HepG2 (cell line): Measurements from ENCODE around the gene DESI2. TPM values are rescaled to one million over a fixed set of nuclear protein-coding genes. Genes with fewer than 3 reads are reported as not detected.

Experiments
- ATAC-seq: fragments of 200-7000 bp; cut with Tn5 transposase; 3 replicates; pipeline ENCODE4 v1.9.1; 2020; ENCODE audit warnings: mild to moderate bottlenecking, moderate library complexity
- BruUV-seq: library from RNA; stranded (reverse); fragments of 400-500 nt; replicated peaks from 2 replicates; lab custom pipeline; 2021; lab: Mats Ljungman, UMichigan
- CTCF ChIA-PET: fragments of 300-600 bp; formaldehyde crosslinking; extraction: SDS; loops from one replicate; lab custom pipeline; 2021; ENCODE audit warnings: low total read pairs, inconsistent platforms, low intra/inter-chr PET ratio; lab: Yijun Ruan, JAX
- POLR2A ChIA-PET: fragments of 350-600 bp; sonication (Branson Sonifier 250); formaldehyde crosslinking; loops from one replicate; lab custom pipeline; 2020; ENCODE audit warnings: antibody characterized with exemption, inconsistent platforms; lab: Yijun Ruan, JAX
- DNase-seq: peaks from one replicate; pipeline ENCODE4 v3.0.0-alpha.2; 2015; ENCODE audit warnings: low spot score
- FAIRE-seq: peaks from 3 replicates; lab custom pipeline; 2011; peaks lifted over from hg19 to GRCh38; lab: Jason Lieb, UNC
- H2AFZ ChIP-seq: one replicate; pipeline ENCODE4 v1.6.1; 2011; ENCODE audit warnings: low read length, inconsistent platforms
- H3K27ac ChIP-seq: fragments of 300-600 bp; 3 replicates; pipeline ENCODE4 v1.8.0; 2011; ENCODE audit warnings: mixed run types, mild to moderate bottlenecking, mixed read lengths, low read length, inconsistent platforms; ENCODE audit not compliant: insufficient read depth; ENCODE audit errors: extremely low read length
- H3K27me3 ChIP-seq, 2 experiments: fragments of 200-600 bp in 1 of 2; 2 replicates in 1 of 2; 3 replicates in 1 of 2; pipeline versions ENCODE4 v1.6.0 to v1.8.0; 2011; ENCODE audit warnings: low read length in 2 of 2, mild to moderate bottlenecking in 2 of 2, moderate library complexity in 2 of 2, inconsistent platforms in 1 of 2; ENCODE audit not compliant: insufficient read depth in 2 of 2, control insufficient read depth in 1 of 2
- H3K36me3 ChIP-seq, 2 experiments: fragments of 200-600 bp in 1 of 2; replicated peaks in 1 of 2; 2 replicates in 1 of 2; 3 replicates in 1 of 2; pipeline versions ENCODE4 v1.5.1 to v1.8.0; 2011; ENCODE audit warnings: low read length in 2 of 2, inconsistent platforms in 1 of 2; ENCODE audit not compliant: insufficient read depth in 2 of 2, control insufficient read depth in 1 of 2
- H3K4me1 ChIP-seq: 2 replicates; pipeline ENCODE4 v1.5.1; 2012; ENCODE audit warnings: low read length, inconsistent platforms; ENCODE audit not compliant: insufficient read depth
- H3K4me2 ChIP-seq: 2 replicates; pipeline ENCODE4 v1.6.0; 2011; ENCODE audit warnings: low read depth, low read length, inconsistent platforms
- H3K4me3 ChIP-seq, 3 experiments: fragments of 200-600 bp in 1 of 3; sonication (generic), shearing (Covaris generic) in 1 of 3; replicated peaks in 1 of 3; 2 replicates each; pipeline ENCODE4 v1.5.1; 2011 to 2016; ENCODE audit warnings: low read length in 3 of 3, inconsistent platforms in 2 of 3, low read depth in 2 of 3, mild to moderate bottlenecking in 2 of 3, control low read depth in 1 of 3, mixed read lengths in 1 of 3; ENCODE audit not compliant: insufficient read depth in 1 of 3
- H3K79me2 ChIP-seq: one replicate; pipeline ENCODE4 v1.6.1; 2011; ENCODE audit warnings: low read length, inconsistent platforms; ENCODE audit not compliant: insufficient read depth
- H3K9ac ChIP-seq: 2 replicates; pipeline ENCODE4 v1.6.0; 2011; ENCODE audit warnings: mild to moderate bottlenecking, low read depth, low read length, inconsistent platforms; ENCODE audit not compliant: insufficient read depth
- H3K9me3 ChIP-seq: 2 replicates; pipeline ENCODE4 v1.5.1; 2012; ENCODE audit warnings: mild to moderate bottlenecking, low read length
- H4K20me1 ChIP-seq: 2 replicates; pipeline ENCODE4 v1.6.0; 2011; ENCODE audit warnings: inconsistent platforms, mild to moderate bottlenecking, low read length, moderate library complexity; ENCODE audit not compliant: insufficient read depth
- CEBPB ChIP-seq: IDR thresholded peaks from 2 replicates; pipeline ENCODE4 v1.6.1; 2011; ENCODE audit warnings: low read depth, low read length, improper control_type of control experiment, borderline replicate concordance
- ELF1 ChIP-seq: sonication (generic); formaldehyde crosslinking; IDR thresholded peaks from 2 replicates; pipeline ENCODE4 v1.4.0; 2020; ENCODE audit warnings: missing genetic modification reagents
- MIER2 ChIP-seq: IDR thresholded peaks from 2 replicates; pipeline ENCODE4 v1.6.1; 2016; ENCODE audit warnings: missing biosample characterization, missing genetic modification reagents
- RARA ChIP-seq: IDR thresholded peaks from 2 replicates; pipeline ENCODE4 v1.6.1; 2016; ENCODE audit warnings: missing genetic modification reagents, missing compliant biosample characterization
- ZNF343 ChIP-seq: sonication (generic); formaldehyde crosslinking; IDR thresholded peaks from 2 replicates; pipeline ENCODE4 v1.4.0; 2020; ENCODE audit warnings: mild to moderate bottlenecking, missing genetic modification reagents
- WGBS: methylation state at CpG from one replicate; pipeline ENCODE4 v1.1.6; 2017; ENCODE audit warnings: low lambda C conversion rate; 5-methylcytosine and 5-hydroxymethylcytosine counted together
- in situ Hi-C: cut with HindIII; loops from 2 replicates; pipeline ENCODE4 v1.10.0; 2017; ENCODE audit warnings: low pct_unique_long_range_greater_than_20kb; ENCODE audit not compliant: extremely low pct_ligation_motif_present
- intact Hi-C: fragments of 100-400 bp; cut with micrococcal nuclease; formaldehyde crosslinking; loops from one replicate; pipeline ENCODE4 v1.10.0; 2022; ENCODE audit not compliant: unreplicated experiment
- polyA plus RNA-seq, 8 experiments: library from polyadenylated mRNA; depleted of rRNA in 3 of 8; stranded (reverse) in 7 of 8; unstranded in 1 of 8; fragments of >200 nt; fragmentation: Illumina TruSeq in 4 of 8; extraction: Trizol in 4 of 8; gene quantifications; 2 replicates each; pipeline versions ENCODE4 v1.2.1 to v1.2.3, GENCODE V29; 2011 to 2016; ENCODE audit warnings: low read depth in 4 of 8, missing spikeins in 1 of 8, mixed read lengths in 1 of 8; ENCODE audit not compliant: insufficient read depth in 1 of 8
- total RNA-seq, 5 experiments: library from RNA; depleted of rRNA; stranded (reverse); fragments of >200 nt; fragmentation: Illumina TruSeq; extraction: Trizol; gene quantifications; 2 replicates each; pipeline ENCODE4 v1.2.3, GENCODE V29; 2016; ENCODE audit warnings: low read depth in 1 of 5
- TF ChIP-seq, protein P1 (sequence below): sonication (generic); formaldehyde crosslinking; IDR thresholded peaks from 2 replicates; pipeline ENCODE4 v1.8.1; 2023; ENCODE audit warnings: mild to moderate bottlenecking, missing genetic modification reagents
- TF ChIP-seq, protein P2 (sequence below): sonication (generic); formaldehyde crosslinking; IDR thresholded peaks from 2 replicates; pipeline ENCODE4 v1.5.1; 2020; ENCODE audit warnings: mild to moderate bottlenecking, missing genetic modification reagents, moderate library complexity
- TF ChIP-seq, protein P3 (sequence below): sonication (generic); formaldehyde crosslinking; IDR thresholded peaks from 2 replicates; pipeline ENCODE4 v1.4.0; 2020; ENCODE audit warnings: missing genetic modification reagents
- TF ChIP-seq, protein P4 (sequence below): sonication (generic); formaldehyde crosslinking; IDR thresholded peaks from 2 replicates; pipeline ENCODE4 v1.4.0; 2020; ENCODE audit warnings: missing genetic modification reagents

The DESI2 gene
- total and polyA plus RNA-seq, 2 of the 13 experiments (the other 11 are each of a cell fraction or from before 2014, with no cell fraction given), result 23.1 to 42.2 TPM

DNA sequence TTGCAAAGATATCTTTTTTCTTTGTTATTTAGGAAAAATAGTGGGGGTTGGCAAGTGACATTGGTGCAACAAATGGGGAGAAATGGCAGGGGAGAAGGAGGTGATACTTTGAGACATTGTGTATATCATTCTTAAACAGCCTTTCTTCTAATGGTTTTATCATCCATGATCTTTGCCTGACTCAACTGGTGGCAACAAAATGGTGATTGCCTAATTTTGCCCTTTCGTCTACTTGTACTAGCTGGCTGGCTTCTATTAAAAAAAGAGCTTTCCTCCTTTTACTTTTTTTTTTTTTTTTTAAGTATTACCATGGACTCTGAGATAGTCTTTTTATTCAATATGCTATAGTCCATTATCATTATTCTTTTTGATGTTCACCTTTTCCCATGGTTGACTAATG is 27.7 kb downstream of the DESI2 start:
- no peak for DNase-seq
- Histone ChIP-seq H3K27ac (no peak overlapping the region), H3K79me2 (peaks cover 15% of the 10 kb centered on the region), H2AFZ (no peak overlapping the region), H4K20me1 (no peaks in the 10 kb centered on the region), H3K36me3 (peaks cover 1 to 9% of the 10 kb centered on the region in 2 experiments; a peak in 1 of 5 replicates), H3K9me3 (no peaks in the 10 kb centered on the region), H3K4me2 (no peak overlapping the region), H3K4me1 (no peaks in the 10 kb centered on the region), H3K27me3 (no peaks in the 10 kb centered on the region), H3K9ac (no peak overlapping the region), H3K4me3 (no peak overlapping the region)
- 88% methylated on average over 1 of the region's 1 CpG for WGBS
- POLR2A ChIA-PET, result no interaction called here
- intact Hi-C loops, result no loop called here
- no peak for FAIRE-seq
- CTCF ChIA-PET, result no interaction called here
- TF ChIP-seq, protein P1, sequence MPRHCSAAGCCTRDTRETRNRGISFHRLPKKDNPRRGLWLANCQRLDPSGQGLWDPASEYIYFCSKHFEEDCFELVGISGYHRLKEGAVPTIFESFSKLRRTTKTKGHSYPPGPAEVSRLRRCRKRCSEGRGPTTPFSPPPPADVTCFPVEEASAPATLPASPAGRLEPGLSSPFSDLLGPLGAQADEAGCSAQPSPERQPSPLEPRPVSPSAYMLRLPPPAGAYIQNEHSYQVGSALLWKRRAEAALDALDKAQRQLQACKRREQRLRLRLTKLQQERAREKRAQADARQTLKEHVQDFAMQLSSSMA (CRISPR knock-in tag), result no peak
- TF ChIP-seq MIER2 (CRISPR knock-in tag) (no peak), CEBPB (no peak), ELF1 (no peak), ZNF343 (CRISPR knock-in tag) (no peak), RARA (CRISPR knock-in tag) (no peak)
- TF ChIP-seq, protein P2, sequence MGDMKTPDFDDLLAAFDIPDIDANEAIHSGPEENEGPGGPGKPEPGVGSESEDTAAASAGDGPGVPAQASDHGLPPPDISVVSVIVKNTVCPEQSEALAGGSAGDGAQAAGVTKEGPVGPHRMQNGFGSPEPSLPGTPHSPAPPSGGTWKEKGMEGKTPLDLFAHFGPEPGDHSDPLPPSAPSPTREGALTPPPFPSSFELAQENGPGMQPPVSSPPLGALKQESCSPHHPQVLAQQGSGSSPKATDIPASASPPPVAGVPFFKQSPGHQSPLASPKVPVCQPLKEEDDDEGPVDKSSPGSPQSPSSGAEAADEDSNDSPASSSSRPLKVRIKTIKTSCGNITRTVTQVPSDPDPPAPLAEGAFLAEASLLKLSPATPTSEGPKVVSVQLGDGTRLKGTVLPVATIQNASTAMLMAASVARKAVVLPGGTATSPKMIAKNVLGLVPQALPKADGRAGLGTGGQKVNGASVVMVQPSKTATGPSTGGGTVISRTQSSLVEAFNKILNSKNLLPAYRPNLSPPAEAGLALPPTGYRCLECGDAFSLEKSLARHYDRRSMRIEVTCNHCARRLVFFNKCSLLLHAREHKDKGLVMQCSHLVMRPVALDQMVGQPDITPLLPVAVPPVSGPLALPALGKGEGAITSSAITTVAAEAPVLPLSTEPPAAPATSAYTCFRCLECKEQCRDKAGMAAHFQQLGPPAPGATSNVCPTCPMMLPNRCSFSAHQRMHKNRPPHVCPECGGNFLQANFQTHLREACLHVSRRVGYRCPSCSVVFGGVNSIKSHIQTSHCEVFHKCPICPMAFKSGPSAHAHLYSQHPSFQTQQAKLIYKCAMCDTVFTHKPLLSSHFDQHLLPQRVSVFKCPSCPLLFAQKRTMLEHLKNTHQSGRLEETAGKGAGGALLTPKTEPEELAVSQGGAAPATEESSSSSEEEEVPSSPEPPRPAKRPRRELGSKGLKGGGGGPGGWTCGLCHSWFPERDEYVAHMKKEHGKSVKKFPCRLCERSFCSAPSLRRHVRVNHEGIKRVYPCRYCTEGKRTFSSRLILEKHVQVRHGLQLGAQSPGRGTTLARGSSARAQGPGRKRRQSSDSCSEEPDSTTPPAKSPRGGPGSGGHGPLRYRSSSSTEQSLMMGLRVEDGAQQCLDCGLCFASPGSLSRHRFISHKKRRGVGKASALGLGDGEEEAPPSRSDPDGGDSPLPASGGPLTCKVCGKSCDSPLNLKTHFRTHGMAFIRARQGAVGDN (CRISPR knock-in tag), result no peak
- TF ChIP-seq, protein P3, sequence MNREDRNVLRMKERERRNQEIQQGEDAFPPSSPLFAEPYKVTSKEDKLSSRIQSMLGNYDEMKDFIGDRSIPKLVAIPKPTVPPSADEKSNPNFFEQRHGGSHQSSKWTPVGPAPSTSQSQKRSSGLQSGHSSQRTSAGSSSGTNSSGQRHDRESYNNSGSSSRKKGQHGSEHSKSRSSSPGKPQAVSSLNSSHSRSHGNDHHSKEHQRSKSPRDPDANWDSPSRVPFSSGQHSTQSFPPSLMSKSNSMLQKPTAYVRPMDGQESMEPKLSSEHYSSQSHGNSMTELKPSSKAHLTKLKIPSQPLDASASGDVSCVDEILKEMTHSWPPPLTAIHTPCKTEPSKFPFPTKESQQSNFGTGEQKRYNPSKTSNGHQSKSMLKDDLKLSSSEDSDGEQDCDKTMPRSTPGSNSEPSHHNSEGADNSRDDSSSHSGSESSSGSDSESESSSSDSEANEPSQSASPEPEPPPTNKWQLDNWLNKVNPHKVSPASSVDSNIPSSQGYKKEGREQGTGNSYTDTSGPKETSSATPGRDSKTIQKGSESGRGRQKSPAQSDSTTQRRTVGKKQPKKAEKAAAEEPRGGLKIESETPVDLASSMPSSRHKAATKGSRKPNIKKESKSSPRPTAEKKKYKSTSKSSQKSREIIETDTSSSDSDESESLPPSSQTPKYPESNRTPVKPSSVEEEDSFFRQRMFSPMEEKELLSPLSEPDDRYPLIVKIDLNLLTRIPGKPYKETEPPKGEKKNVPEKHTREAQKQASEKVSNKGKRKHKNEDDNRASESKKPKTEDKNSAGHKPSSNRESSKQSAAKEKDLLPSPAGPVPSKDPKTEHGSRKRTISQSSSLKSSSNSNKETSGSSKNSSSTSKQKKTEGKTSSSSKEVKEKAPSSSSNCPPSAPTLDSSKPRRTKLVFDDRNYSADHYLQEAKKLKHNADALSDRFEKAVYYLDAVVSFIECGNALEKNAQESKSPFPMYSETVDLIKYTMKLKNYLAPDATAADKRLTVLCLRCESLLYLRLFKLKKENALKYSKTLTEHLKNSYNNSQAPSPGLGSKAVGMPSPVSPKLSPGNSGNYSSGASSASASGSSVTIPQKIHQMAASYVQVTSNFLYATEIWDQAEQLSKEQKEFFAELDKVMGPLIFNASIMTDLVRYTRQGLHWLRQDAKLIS (CRISPR knock-in tag), result no peak
- TF ChIP-seq, protein P4, sequence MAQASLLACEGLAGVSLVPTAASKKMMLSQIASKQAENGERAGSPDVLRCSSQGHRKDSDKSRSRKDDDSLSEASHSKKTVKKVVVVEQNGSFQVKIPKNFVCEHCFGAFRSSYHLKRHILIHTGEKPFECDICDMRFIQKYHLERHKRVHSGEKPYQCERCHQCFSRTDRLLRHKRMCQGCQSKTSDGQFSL (CRISPR knock-in tag), result no peak
- no peak for ATAC-seq
- in situ Hi-C loops, result no loop called here
- BruUV-seq, result no TSS peak
